GM21528 (cell line): ENCODE data around the gene GPRIN1.
"Not testable (repeated sequence)": the region's sequence is repeated elsewhere in the genome, so short reads cannot be mapped to it uniquely, and the experiment has no call there.

Experiments
- ATAC-seq: cut with Tn5 transposase; IDR thresholded peaks from one replicate; pipeline ENCODE4 v1.9.1; 2021; ENCODE audit warnings: mild to moderate bottlenecking, moderate library complexity; ENCODE audit not compliant: unreplicated experiment, low FRiP score

GPRIN1 gene

GRCh38 chr5:176599749-176600430 is 10.1 kb downstream of the GPRIN1 start:
- not testable (repeated sequence) for ATAC-seq

GRCh38 chr5:176597417-176598389 is 12.3 kb downstream of the GPRIN1 start:
- ATAC-seq: no peak

GRCh38 chr5:176596689-176597416 is 13.1 kb downstream of the GPRIN1 start:
- peak; percentile 56 for ATAC-seq

- no peak for ATAC-seq
Measured at GRCh38 chr5:176596069-176596644, 13.8 kb downstream of the GPRIN1 start.

- no peak for ATAC-seq
Measured at GRCh38 chr5:176595386-176595943, 14.5 kb downstream of the GPRIN1 start.

GRCh38 chr5:176594554-176594953 is 15.4 kb downstream of the GPRIN1 start:
- no peak for ATAC-seq

GRCh38 chr5:176593273-176593869 is 16.6 kb downstream of the GPRIN1 start:
- no peak for ATAC-seq

- no peak for ATAC-seq
Measured at GRCh38 chr5:176592573-176592972, 17.4 kb downstream of the GPRIN1 start.

- ATAC-seq: not testable (repeated sequence)
Measured at GRCh38 chr5:176591667-176592066, 18.3 kb downstream of the GPRIN1 start.

GRCh38 chr5:176590035-176590717 is 19.8 kb downstream of the GPRIN1 start:
- no peak for ATAC-seq

GRCh38 chr5:176589039-176589769 is 20.8 kb downstream of the GPRIN1 start:
- ATAC-seq: no peak

GRCh38 chr5:176588297-176588696 is 21.7 kb downstream of the GPRIN1 start:
- no peak for ATAC-seq

- no peak for ATAC-seq
Measured at GRCh38 chr5:176587398-176587797, 22.6 kb downstream of the GPRIN1 start.

- ATAC-seq: no peak
Measured at GRCh38 chr5:176583076-176583475, 26.9 kb downstream of the GPRIN1 start.

- ATAC-seq: no peak
Measured at GRCh38 chr5:176581361-176581760, 28.6 kb downstream of the GPRIN1 start.

GRCh38 chr5:176579323-176579722 is 30.6 kb downstream of the GPRIN1 start:
- ATAC-seq: no peak

- ATAC-seq: no peak
Measured at GRCh38 chr5:176578391-176578808, 31.6 kb downstream of the GPRIN1 start.

GRCh38 chr5:176577312-176578176 is 32.4 kb downstream of the GPRIN1 start:
- ATAC-seq: no peak
